IPS-15b (cell line): ENCODE data around the gene CRIP1.

Experiments
- H3K27me3 ChIP-seq: one replicate; pipeline ENCODE4 v1.6.1; 2013; ENCODE audit warnings: low read length; ENCODE audit not compliant: control insufficient read depth, insufficient read depth
- H3K36me3 ChIP-seq: one replicate; pipeline ENCODE4 v1.6.1; 2013; ENCODE audit warnings: low read length; ENCODE audit not compliant: control insufficient read depth, insufficient read depth
- H3K4me1 ChIP-seq: one replicate; pipeline ENCODE4 v1.6.1; 2013; ENCODE audit warnings: mild to moderate bottlenecking, low read length; ENCODE audit not compliant: control insufficient read depth, insufficient read depth
- H3K4me3 ChIP-seq: one replicate; pipeline ENCODE4 v1.5.1; 2013; ENCODE audit warnings: low read depth, low read length
- H3K9ac ChIP-seq: one replicate; pipeline ENCODE4 v1.6.1; 2013; ENCODE audit warnings: low read depth, mild to moderate bottlenecking, low read length
- H3K9me3 ChIP-seq: one replicate; pipeline ENCODE4 v1.6.1; 2013; ENCODE audit warnings: mild to moderate bottlenecking, low read length; ENCODE audit not compliant: control insufficient read depth, insufficient read depth

CRIP1 gene

GRCh38 chr14:105526776-105527380, 40.2 kb downstream of the CRIP1 start:
- peaks cover 24% of the 10 kb centered on the region for H3K27me3 ChIP-seq
- no peak overlapping the region for H3K4me3 ChIP-seq
- H3K4me1 ChIP-seq = no peaks in the 10 kb centered on the region
- no peak overlapping the region for H3K9ac ChIP-seq
- H3K36me3 ChIP-seq = no peaks in the 10 kb centered on the region
- H3K9me3 ChIP-seq = peaks cover 3% of the 10 kb centered on the region

DNA sequence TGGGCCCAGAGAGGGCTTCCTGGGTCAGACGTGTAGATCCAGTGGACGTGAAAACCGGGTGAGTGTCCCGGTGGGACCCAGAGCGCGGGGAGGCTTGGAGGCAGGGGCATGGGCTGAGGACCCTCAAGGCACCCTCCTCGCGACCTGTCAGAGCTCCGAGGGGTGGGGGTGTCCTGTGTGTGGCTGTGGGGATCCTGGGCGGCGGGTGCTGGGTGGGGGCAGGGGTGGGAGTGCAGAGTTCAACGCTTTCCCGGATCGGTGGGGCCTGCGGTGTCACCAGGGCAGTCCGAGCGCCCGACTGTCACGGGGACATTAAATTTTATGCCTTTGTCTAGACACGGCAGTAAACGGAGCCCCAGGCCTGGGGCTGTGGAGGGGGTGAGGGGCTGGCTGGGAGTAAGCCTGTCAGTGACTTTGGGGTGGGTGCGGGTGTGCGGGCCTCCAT, 40.7 kb downstream of the CRIP1 start:
- Histone ChIP-seq H3K4me3 (no peak overlapping the region), H3K9ac (no peak overlapping the region), H3K9me3 (peaks cover 3% of the 10 kb centered on the region), H3K27me3 (peaks cover 24% of the 10 kb centered on the region), H3K36me3 (no peaks in the 10 kb centered on the region), H3K4me1 (no peaks in the 10 kb centered on the region)

GRCh38 chr14:105527826-105528585, 41.3 kb downstream of the CRIP1 start:
- peaks cover 24% of the 10 kb centered on the region for H3K27me3 ChIP-seq
- no peaks in the 10 kb centered on the region for H3K4me1 ChIP-seq
- no peak overlapping the region for H3K9ac ChIP-seq
- peaks cover 3% of the 10 kb centered on the region for H3K9me3 ChIP-seq
- peak overlapping the region; percentile 26 for H3K4me3 ChIP-seq
- no peaks in the 10 kb centered on the region for H3K36me3 ChIP-seq

- H3K36me3 ChIP-seq = no peaks in the 10 kb centered on the region
- H3K4me3 ChIP-seq = no peak overlapping the region
- peaks cover 24% of the 10 kb centered on the region for H3K27me3 ChIP-seq
- no peaks in the 10 kb centered on the region for H3K4me1 ChIP-seq
- peaks cover 3% of the 10 kb centered on the region for H3K9me3 ChIP-seq
- no peak overlapping the region for H3K9ac ChIP-seq
Measured at GRCh38 chr14:105528586-105529318, 42.1 kb downstream of the CRIP1 start.

- H3K4me3 ChIP-seq = no peak overlapping the region
- no peaks in the 10 kb centered on the region for H3K4me1 ChIP-seq
- H3K9me3 ChIP-seq = peaks cover 3% of the 10 kb centered on the region
- H3K27me3 ChIP-seq = peaks cover 24% of the 10 kb centered on the region
- no peak overlapping the region for H3K9ac ChIP-seq
- no peaks in the 10 kb centered on the region for H3K36me3 ChIP-seq
Measured at GRCh38 chr14:105529319-105529568, 42.6 kb downstream of the CRIP1 start.

DNA sequence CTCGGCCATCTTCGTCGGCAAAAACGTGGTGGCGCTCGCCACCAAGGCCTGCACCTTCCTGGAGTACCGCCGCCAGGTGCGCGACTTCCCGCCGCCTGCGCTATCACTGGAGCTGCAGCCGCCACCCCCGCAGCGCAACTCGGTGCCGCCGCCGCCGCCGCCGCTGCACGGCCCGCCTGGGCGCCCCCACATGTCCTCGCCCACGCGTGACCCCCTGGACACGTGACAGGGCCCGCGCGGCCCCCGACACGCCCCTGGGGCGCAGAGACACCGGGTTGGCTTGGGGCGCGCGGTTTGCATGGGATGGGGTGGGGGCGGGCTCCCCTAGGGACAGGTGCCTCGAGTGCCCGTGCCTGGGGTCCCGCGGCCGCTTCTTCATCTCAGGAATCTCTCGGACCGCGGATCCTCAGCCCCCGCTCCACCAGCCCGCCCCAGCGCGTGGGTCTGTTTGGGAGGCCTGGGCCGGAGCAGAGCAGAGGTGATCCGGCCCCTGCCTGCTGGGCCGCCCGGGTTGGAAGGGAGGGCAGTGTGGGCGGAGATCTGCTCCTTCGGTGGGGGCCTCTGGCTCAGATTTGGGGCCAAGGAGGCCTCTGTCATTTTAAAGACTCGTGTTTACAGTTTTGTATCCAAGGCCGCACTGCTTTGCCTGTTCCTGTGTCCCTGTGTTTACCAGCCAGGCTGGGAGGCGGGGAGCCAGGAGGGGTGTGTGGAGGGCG, 43.0 kb downstream of the CRIP1 start:
- H3K9ac ChIP-seq = no peak overlapping the region
- peaks cover 20% of the 10 kb centered on the region for H3K27me3 ChIP-seq
- H3K4me3 ChIP-seq = no peak overlapping the region
- peaks cover 3% of the 10 kb centered on the region for H3K9me3 ChIP-seq
- no peaks in the 10 kb centered on the region for H3K36me3 ChIP-seq
- no peaks in the 10 kb centered on the region for H3K4me1 ChIP-seq

GRCh38 chr14:105530285-105531087, 43.8 kb downstream of the CRIP1 start:
- Histone ChIP-seq H3K4me1 (no peaks in the 10 kb centered on the region), H3K9me3 (peaks cover 3% of the 10 kb centered on the region), H3K9ac (no peak overlapping the region), H3K36me3 (no peaks in the 10 kb centered on the region), H3K4me3 (no peak overlapping the region), H3K27me3 (peaks cover 16% of the 10 kb centered on the region)

DNA sequence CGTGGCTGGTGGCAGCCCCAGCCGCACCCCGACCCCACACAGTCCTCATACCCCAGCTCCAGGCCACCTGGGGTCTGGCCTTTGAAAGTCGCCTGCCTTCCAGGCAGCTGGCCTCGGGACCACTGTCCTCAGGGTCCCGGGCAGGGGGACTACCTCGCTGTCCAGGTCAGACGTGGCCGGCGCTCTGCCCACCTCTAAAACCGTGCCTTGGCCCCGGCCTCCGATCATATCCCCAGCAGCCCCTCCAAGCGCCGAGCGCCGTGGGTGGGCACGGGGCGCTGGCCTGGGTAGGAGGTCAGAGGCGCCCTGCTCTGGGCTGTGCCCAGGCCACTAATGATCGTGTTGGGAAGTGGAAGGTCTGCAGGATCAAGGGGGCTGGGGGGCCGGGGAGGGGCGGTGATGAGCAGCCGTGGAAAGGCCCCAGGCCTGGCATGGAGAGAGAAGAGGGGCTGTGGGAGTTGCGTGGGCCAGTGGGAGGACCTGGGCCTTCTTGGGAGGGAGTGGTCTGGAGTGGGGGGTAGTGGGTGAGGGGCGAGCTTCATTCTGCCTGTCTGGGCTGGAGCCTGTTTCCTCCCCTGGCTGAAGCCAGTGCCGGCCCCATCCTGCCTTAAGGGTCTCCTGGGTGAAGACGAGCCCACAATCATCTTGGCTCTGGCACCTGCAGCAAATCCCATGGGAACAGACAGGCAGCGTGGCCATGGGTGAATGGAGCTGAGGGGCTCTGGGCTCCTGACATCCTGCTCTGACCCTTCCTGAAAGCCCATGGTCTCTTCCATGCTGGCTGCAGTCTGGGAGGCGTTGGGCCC, 44.6 kb downstream of the CRIP1 start:
- Histone ChIP-seq H3K4me1 (no peaks in the 10 kb centered on the region), H3K4me3 (no peak overlapping the region), H3K9ac (no peak overlapping the region), H3K36me3 (no peaks in the 10 kb centered on the region), H3K9me3 (no peaks in the 10 kb centered on the region), H3K27me3 (peaks cover 12% of the 10 kb centered on the region)

- Histone ChIP-seq H3K9me3 (no peaks in the 10 kb centered on the region), H3K27me3 (peaks cover 11% of the 10 kb centered on the region)
Measured at GRCh38 chr14:105531894-105532623, 45.4 kb downstream of the CRIP1 start.

DNA sequence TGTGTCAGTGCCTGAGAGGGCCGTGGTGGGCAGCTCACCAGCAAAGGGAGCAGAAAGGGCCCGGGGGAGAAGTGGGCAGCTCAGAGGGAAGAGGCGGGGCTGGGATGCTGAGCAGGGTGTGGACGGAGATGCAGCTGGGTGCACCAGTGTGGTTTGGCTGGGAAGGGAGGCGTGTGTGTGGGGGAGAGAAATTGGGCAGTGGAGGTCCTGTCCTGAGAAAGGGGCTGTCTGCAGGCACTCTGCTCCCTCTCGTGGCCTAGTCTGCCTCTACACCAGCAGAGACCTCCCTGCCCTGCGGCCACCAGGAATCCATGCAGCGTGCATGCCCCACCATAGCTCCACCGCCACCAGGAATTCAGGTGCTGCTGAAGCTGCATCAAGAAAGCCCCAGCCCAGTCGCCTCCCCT, 46.1 kb downstream of the CRIP1 start:
- no peaks in the 10 kb centered on the region for H3K36me3 ChIP-seq
- no peaks in the 10 kb centered on the region for H3K9me3 ChIP-seq
- peaks cover 4% of the 10 kb centered on the region for H3K27me3 ChIP-seq
- no peak overlapping the region for H3K9ac ChIP-seq
- H3K4me3 ChIP-seq = no peak overlapping the region
- no peaks in the 10 kb centered on the region for H3K4me1 ChIP-seq

More at GRCh38 chr14:105531894-105532623, 45.4 kb downstream of the CRIP1 start:
- Histone ChIP-seq H3K4me1 (no peaks in the 10 kb centered on the region), H3K36me3 (no peaks in the 10 kb centered on the region), H3K9ac (no peak overlapping the region), H3K4me3 (no peak overlapping the region)
